Measurements from ENCODE around the gene MAMDC2.

GRCh38 chr9:70145981-70146380 lies 102.3 kb downstream of the MAMDC2 start:
- TF ChIP-seq CTCF (IDR thresholded peaks at IDR 0.05) = no peak
- no peak for TF ChIP-seq POLR2A (IDR thresholded peaks at IDR 0.05)

All from Peyer's patch (tissue), 4 donors.